DMS114 treated with DMSO at 0.1 percent for 48 hours (cell line): ENCODE data around the gene RTL1.

ENCODE experiments used
- DNase-seq: peaks from one replicate; lab custom pipeline; 2025; ENCODE audit not compliant: unreplicated experiment; lab: John Stamatoyannopoulos, UW

The RTL1 gene

GRCh38 chr14:100903672-100904185, at the start of gene RTL1:
Gene RTL1, minus strand, starts transcription at chr14:100903722. Its CDS starts 18,934 bp downstream, at chr14:100884788.
- DNase-seq: no peak

- no peak for DNase-seq
These were observed 46.5 kb upstream of the RTL1 start for GRCh38 chr14:100950024-100950423.

- no peak for DNase-seq
These were observed 40.5 kb upstream of the RTL1 start for GRCh38 chr14:100944052-100944451.

- DNase-seq: no peak
These were observed 26.7 kb upstream of the RTL1 start for GRCh38 chr14:100930270-100930669.

- no peak for DNase-seq
These were observed 12.0 kb upstream of the RTL1 start for GRCh38 chr14:100915560-100915959.

- DNase-seq: no peak
These were observed 11.1 kb upstream of the RTL1 start for GRCh38 chr14:100914597-100915021.

GRCh38 chr14:100911665-100912316, 8.3 kb upstream of the RTL1 start:
- DNase-seq: no peak

- DNase-seq: no peak
These were observed 7.6 kb upstream of the RTL1 start for GRCh38 chr14:100910888-100911664.

- DNase-seq: no peak
These were observed 5.9 kb upstream of the RTL1 start for GRCh38 chr14:100909439-100909838.

GRCh38 chr14:100907240-100907639, 3.7 kb upstream of the RTL1 start:
- no peak for DNase-seq

GRCh38 chr14:100906420-100906819, 2.9 kb upstream of the RTL1 start:
- no peak for DNase-seq

GRCh38 chr14:100905166-100905565, 1.6 kb upstream of the RTL1 start:
- no peak for DNase-seq

GRCh38 chr14:100904307-100905087, 975 bp upstream of the RTL1 start:
- DNase-seq: no peak

- no peak for DNase-seq
These were observed 421 bp downstream of the RTL1 start for GRCh38 chr14:100903134-100903468.

- DNase-seq: no peak
These were observed 1.0 kb downstream of the RTL1 start for GRCh38 chr14:100902295-100903133.

GRCh38 chr14:100901391-100902183, 1.9 kb downstream of the RTL1 start:
- no peak for DNase-seq

- no peak for DNase-seq
These were observed 2.6 kb downstream of the RTL1 start for GRCh38 chr14:100900837-100901390.

- DNase-seq: no peak
These were observed 3.4 kb downstream of the RTL1 start for GRCh38 chr14:100899884-100900771.
